Mucosa of descending colon (tissue), 3 donors: ENCODE measurements around the gene PDZRN3. TPM values are rescaled to one million over a fixed set of nuclear protein-coding genes. Genes with fewer than 3 reads are reported as not detected.

Source experiments
- ATAC-seq: fragments of 200-7000 bp; cut with Tn5 transposase; one replicate; pipeline ENCODE4 v1.9.1; 2020; ENCODE audit warnings: mild to moderate bottlenecking, moderate library complexity
- DNase-seq, 3 donors: peaks; one replicate each; pipeline ENCODE4 v3.0.0-alpha.2; 2020
- H3K36me3 ChIP-seq: fragments of 200-600 bp; one replicate; pipeline ENCODE4 v1.8.0; 2021; ENCODE audit warnings: low read depth, mild to moderate bottlenecking
- H3K4me1 ChIP-seq: fragments of 200-600 bp; one replicate; pipeline ENCODE4 v1.8.0; 2021; ENCODE audit warnings: low read depth, mild to moderate bottlenecking
- H3K4me3 ChIP-seq: fragments of 200-600 bp; one replicate; pipeline ENCODE4 v1.8.0; 2021; ENCODE audit warnings: mild to moderate bottlenecking
- H3K9me3 ChIP-seq: fragments of 200-600 bp; one replicate; pipeline ENCODE4 v1.8.0; 2021; ENCODE audit warnings: mild to moderate bottlenecking
- intact Hi-C, 2 donors: fragments of 100-400 bp; cut with DNase I in 1 of 2; cut with micrococcal nuclease in 1 of 2; formaldehyde crosslinking; loops; one replicate each; pipeline versions ENCODE4 v1.11.0 to v1.11.1; 2022; cut with DNase I, micrococcal nuclease
- total RNA-seq, 3 donors: library from RNA; stranded (reverse); fragmentation: NEBNext Ultra II Directional in 2 of 3; extraction: Animal tissue kit (Norgen Biotek cat#: 25700) in 2 of 3; gene quantifications; one replicate each; pipeline versions ENCODE4 v1.2.1 to v1.2.4, GENCODE V29; 2021 to 2023
- TF ChIP-seq, protein P1 (sequence below): fragments of 200-600 bp; IDR thresholded peaks from one replicate; pipeline ENCODE4 v1.8.0; 2022; ENCODE audit warnings: antibody characterized with exemption, mild to moderate bottlenecking
- donor health status: DM: no; HTN: no; CAD: no; lungs with moderate emphysema.
- donor health status: DM: no; HTN: no; CAD: no.
- donor health status: DM: no; HTN: yes; CAD: no.

Gene PDZRN3
- total RNA-seq, 3 donors from 2014 or later, result 17.9 to 147 (median 18.5) TPM

- H3K4me3 ChIP-seq, result no peak overlapping the region
- TF ChIP-seq, protein P1, sequence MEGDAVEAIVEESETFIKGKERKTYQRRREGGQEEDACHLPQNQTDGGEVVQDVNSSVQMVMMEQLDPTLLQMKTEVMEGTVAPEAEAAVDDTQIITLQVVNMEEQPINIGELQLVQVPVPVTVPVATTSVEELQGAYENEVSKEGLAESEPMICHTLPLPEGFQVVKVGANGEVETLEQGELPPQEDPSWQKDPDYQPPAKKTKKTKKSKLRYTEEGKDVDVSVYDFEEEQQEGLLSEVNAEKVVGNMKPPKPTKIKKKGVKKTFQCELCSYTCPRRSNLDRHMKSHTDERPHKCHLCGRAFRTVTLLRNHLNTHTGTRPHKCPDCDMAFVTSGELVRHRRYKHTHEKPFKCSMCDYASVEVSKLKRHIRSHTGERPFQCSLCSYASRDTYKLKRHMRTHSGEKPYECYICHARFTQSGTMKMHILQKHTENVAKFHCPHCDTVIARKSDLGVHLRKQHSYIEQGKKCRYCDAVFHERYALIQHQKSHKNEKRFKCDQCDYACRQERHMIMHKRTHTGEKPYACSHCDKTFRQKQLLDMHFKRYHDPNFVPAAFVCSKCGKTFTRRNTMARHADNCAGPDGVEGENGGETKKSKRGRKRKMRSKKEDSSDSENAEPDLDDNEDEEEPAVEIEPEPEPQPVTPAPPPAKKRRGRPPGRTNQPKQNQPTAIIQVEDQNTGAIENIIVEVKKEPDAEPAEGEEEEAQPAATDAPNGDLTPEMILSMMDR, result no peak
- no peaks in the 10 kb centered on the region for H3K36me3 ChIP-seq
- H3K4me1 ChIP-seq, result no peaks in the 10 kb centered on the region
- no peak for DNase-seq
- H3K9me3 ChIP-seq, result no peaks in the 10 kb centered on the region
- ATAC-seq, result no peak
- intact Hi-C loops, result no loop called here
Measured at GRCh38 chr3:73665286-73665685, 40.5 kb upstream of the PDZRN3 start.

DNA sequence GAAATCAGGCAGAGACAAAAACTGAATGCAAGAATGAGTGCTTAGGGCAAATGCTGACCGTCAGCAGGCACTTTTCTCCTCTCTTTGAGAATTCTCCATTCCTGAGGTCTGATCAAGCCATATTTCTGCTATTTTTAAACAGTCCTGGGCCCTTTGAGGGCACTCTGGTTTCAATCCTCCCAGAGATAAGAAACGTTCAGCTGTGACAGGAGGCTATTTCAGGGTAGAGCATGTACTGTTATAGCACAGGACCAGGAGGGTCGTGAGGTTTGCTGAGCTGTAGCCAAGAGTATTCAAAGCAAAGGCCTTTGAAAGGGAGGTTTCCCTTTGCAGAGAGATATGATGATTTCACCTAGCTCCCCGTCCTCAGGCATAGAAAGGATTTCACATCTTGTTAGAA is 39.6 kb upstream of the PDZRN3 start:
- Histone ChIP-seq H3K4me3 (no peak overlapping the region), H3K9me3 (no peaks in the 10 kb centered on the region), H3K4me1 (no peaks in the 10 kb centered on the region), H3K36me3 (no peaks in the 10 kb centered on the region)
- intact Hi-C loops, result no loop called here
- ATAC-seq (no peak), DNase-seq (no peak)
- TF ChIP-seq, protein P1, result no peak

- DNase-seq (no peak), ATAC-seq (no peak)
- no peaks in the 10 kb centered on the region for H3K9me3 ChIP-seq
- intact Hi-C loops, result no loop called here
- H3K4me3 ChIP-seq, result no peak overlapping the region
- TF ChIP-seq, protein P1, result no peak
- H3K36me3 ChIP-seq, result no peaks in the 10 kb centered on the region
- no peaks in the 10 kb centered on the region for H3K4me1 ChIP-seq
Measured at GRCh38 chr3:73663495-73663894, 38.8 kb upstream of the PDZRN3 start.

DNA sequence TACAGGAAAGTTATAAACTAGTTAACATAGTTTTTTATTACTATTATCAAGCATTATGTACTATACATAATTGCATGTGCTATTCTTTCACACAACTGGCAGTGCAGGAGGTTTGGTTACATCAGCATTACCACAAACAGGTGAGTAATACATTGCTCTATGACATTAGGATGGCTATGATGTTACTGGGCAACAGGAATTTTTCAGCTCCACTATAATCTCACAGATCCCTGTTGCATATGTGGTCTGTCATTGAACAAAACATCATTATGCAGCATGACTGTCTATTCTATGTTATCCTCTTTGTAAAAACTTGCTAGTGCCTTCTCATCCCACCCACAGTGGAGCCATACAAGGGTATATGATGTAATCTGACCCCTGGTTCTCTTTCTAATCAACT is 36.5 kb upstream of the PDZRN3 start:
- H3K4me1 ChIP-seq, result no peaks in the 10 kb centered on the region
- intact Hi-C loops, result no loop called here
- H3K36me3 ChIP-seq, result no peaks in the 10 kb centered on the region
- DNase-seq (no peak), ATAC-seq (no peak)
- TF ChIP-seq, protein P1, result no peak
- no peak overlapping the region for H3K4me3 ChIP-seq
- no peaks in the 10 kb centered on the region for H3K9me3 ChIP-seq

- H3K4me3 ChIP-seq, result no peak overlapping the region
- no peaks in the 10 kb centered on the region for H3K36me3 ChIP-seq
- DNase-seq (no peak), ATAC-seq (no peak)
- no peaks in the 10 kb centered on the region for H3K9me3 ChIP-seq
- TF ChIP-seq, protein P1, result no peak
- intact Hi-C loops, result no loop called here
- no peaks in the 10 kb centered on the region for H3K4me1 ChIP-seq
Measured at GRCh38 chr3:73658227-73658626, 33.5 kb upstream of the PDZRN3 start.

DNA sequence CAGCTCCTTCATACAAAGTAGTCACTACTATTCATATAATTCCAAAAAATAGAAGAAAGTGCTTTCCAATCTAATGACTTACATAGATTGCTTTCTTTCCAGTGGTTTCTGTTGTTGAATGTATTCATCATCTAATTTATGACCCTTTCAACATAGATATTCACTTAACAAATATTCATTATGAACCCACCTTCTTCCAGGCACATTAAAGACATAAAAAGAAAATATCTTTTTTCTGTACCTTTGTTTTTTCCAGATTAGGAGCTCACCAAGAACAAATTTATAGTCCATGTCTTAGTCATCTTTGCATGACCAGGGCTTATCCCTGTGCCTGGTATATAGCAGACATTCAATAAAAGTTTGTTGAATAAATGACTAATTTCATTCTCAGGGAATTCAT is 32.4 kb upstream of the PDZRN3 start:
- H3K4me1 ChIP-seq, result no peaks in the 10 kb centered on the region
- TF ChIP-seq, protein P1, result no peak
- DNase-seq (no peak), ATAC-seq (no peak)
- H3K4me3 ChIP-seq, result no peak overlapping the region
- H3K9me3 ChIP-seq, result no peaks in the 10 kb centered on the region
- intact Hi-C loops, result no loop called here
- H3K36me3 ChIP-seq, result no peaks in the 10 kb centered on the region
